ENCODE measurements around the gene FUBP3.

GRCh38 chr9:130651752-130652151 lies 72.4 kb downstream of the FUBP3 start:
- TF ChIP-seq CTCF (IDR thresholded peaks at IDR 0.05; ENCODE audit: insufficient read depth, low read length) (no peak), POLR2AphosphoS5 (IDR thresholded peaks at IDR 0.05; ENCODE audit: low read depth) (no peak), GABPA (IDR thresholded peaks at IDR 0.05; ENCODE audit: low read depth) (no peak)
